H1 (cell line): ENCODE results near the gene GTF2H3. TPM values are rescaled to one million over a fixed set of nuclear protein-coding genes. Genes with fewer than 3 reads are reported as not detected.

ENCODE experiments used
- CTCF ChIA-PET: fragments of 300-600 bp; sonication (Branson Sonifier 250); formaldehyde crosslinking; loops from one replicate; lab custom pipeline; 2021; ENCODE audit not compliant: partially characterized antibody; lab: Charles Lee
- POLR2A ChIA-PET: fragments of 300-600 bp; sonication (Branson Sonifier 250); formaldehyde crosslinking; loops from one replicate; lab custom pipeline; 2021; ENCODE audit warnings: inconsistent platforms; ENCODE audit not compliant: partially characterized antibody; lab: Charles Lee
- DNase-seq, 2 experiments: peaks; one replicate each; pipeline versions ENCODE4 v3.0.0 to v3.0.0-alpha.2; 2010 to 2022; ENCODE audit warnings: low spot score in 2 of 2, low read depth in 1 of 2, mixed read lengths in 1 of 2
- FAIRE-seq: peaks from 2 replicates; lab custom pipeline; 2011; peaks lifted over from hg19 to GRCh38; lab: Jason Lieb, UNC
- H2AFZ ChIP-seq: 2 replicates; pipeline ENCODE4 v1.8.1; 2012; ENCODE audit warnings: low read length, inconsistent platforms
- H2AK5ac ChIP-seq: 2 replicates; pipeline ENCODE4 v1.6.1; 2013; ENCODE audit warnings: low read depth, low read length
- H2BK120ac ChIP-seq: replicated peaks from 2 replicates; pipeline ENCODE3; 2013; ENCODE audit warnings: low read depth, low read length, inconsistent platforms
- H2BK12ac ChIP-seq: 2 replicates; pipeline ENCODE4 v1.6.1; 2013; ENCODE audit warnings: low read depth, low read length
- H2BK15ac ChIP-seq: 2 replicates; pipeline ENCODE4 v1.6.1; 2013; ENCODE audit warnings: low read length
- H2BK20ac ChIP-seq: 2 replicates; pipeline ENCODE4 v1.6.1; 2013; ENCODE audit warnings: low read length
- H2BK5ac ChIP-seq: 2 replicates; pipeline ENCODE4 v1.6.1; 2013; ENCODE audit warnings: low read depth, low read length
- H3K14ac ChIP-seq: 2 replicates; pipeline ENCODE4 v1.6.1; 2013; ENCODE audit warnings: inconsistent platforms; ENCODE audit not compliant: insufficient read length
- H3K18ac ChIP-seq: 2 replicates; pipeline ENCODE4 v1.6.1; 2013; ENCODE audit warnings: low read length; ENCODE audit errors: extremely low read depth
- H3K23ac ChIP-seq: 2 replicates; pipeline ENCODE4 v1.6.1; 2013; ENCODE audit warnings: inconsistent platforms; ENCODE audit not compliant: insufficient read length
- H3K23me2 ChIP-seq: 2 replicates; pipeline ENCODE4 v1.6.1; 2013; ENCODE audit warnings: low read depth, low read length
- H3K27ac ChIP-seq: 2 replicates; pipeline ENCODE4 v1.6.1; 2011; ENCODE audit warnings: low read depth, low read length, inconsistent platforms
- H3K27me3 ChIP-seq, 4 experiments: replicated peaks in 1 of 4; 1 replicate in 1 of 4; 2 replicates in 3 of 4; pipeline versions ENCODE4 v1.6.1 to v1.8.1; 2011 to 2013; ENCODE audit warnings: low read length in 3 of 4, mild to moderate bottlenecking in 3 of 4, inconsistent platforms in 2 of 4, mixed read lengths in 2 of 4, moderate library complexity in 1 of 4; ENCODE audit not compliant: control insufficient read depth in 3 of 4, insufficient read depth in 3 of 4; ENCODE audit errors: extremely low read depth in 1 of 4
- H3K36me3 ChIP-seq, 4 experiments: 2 replicates each; pipeline versions ENCODE4 v1.6.1 to v1.8.1; 2011 to 2013; ENCODE audit warnings: mild to moderate bottlenecking in 4 of 4, low read length in 3 of 4, moderate library complexity in 2 of 4, control low read depth in 1 of 4, inconsistent platforms in 1 of 4; ENCODE audit not compliant: insufficient read depth in 4 of 4, control insufficient read depth in 2 of 4
- H3K4ac ChIP-seq: replicated peaks from 2 replicates; pipeline ENCODE3; 2013; ENCODE audit warnings: low read length, low read depth, mixed read lengths, inconsistent platforms; ENCODE audit not compliant: insufficient read length
- H3K4me1 ChIP-seq, 4 experiments: replicated peaks in 1 of 4; 1 replicate in 1 of 4; 2 replicates in 3 of 4; pipeline versions ENCODE4 v1.6.1 to v1.8.1; 2011 to 2013; ENCODE audit warnings: low read length in 3 of 4, inconsistent platforms in 2 of 4, mixed read lengths in 1 of 4; ENCODE audit not compliant: insufficient read depth in 4 of 4, control insufficient read depth in 3 of 4
- H3K4me2 ChIP-seq, 2 experiments: 2 replicates each; pipeline versions ENCODE4 v1.6.1 to v1.8.1; 2011 to 2013; ENCODE audit warnings: low read depth in 2 of 2, low read length in 2 of 2, control low read depth in 1 of 2, inconsistent platforms in 1 of 2, mild to moderate bottlenecking in 1 of 2; ENCODE audit not compliant: insufficient read depth in 1 of 2
- H3K4me3 ChIP-seq, 4 experiments: fragments of 200-600, 300-600 bp in 1 of 4; sonication (generic), shearing (Covaris generic), sonication (Bioruptor Twin) in 1 of 4; 2 replicates each; pipeline versions ENCODE4 v1.5.1 to v1.8.1; 2011 to 2016; ENCODE audit warnings: low read length in 4 of 4, low read depth in 3 of 4, control low read depth in 2 of 4, inconsistent platforms in 2 of 4, mild to moderate bottlenecking in 2 of 4, mixed read lengths in 1 of 4, moderate library complexity in 1 of 4; ENCODE audit not compliant: insufficient read depth in 2 of 4; ENCODE audit errors: extremely low read depth in 1 of 4
- H3K56ac ChIP-seq: replicated peaks from 2 replicates; pipeline ENCODE3; 2013; ENCODE audit warnings: low read depth, mild to moderate bottlenecking, mixed read lengths, low read length, inconsistent platforms; ENCODE audit not compliant: insufficient read length
- H3K79me1 ChIP-seq: 2 replicates; pipeline ENCODE4 v1.6.1; 2013; ENCODE audit warnings: low read depth, low read length, control low read depth
- H3K79me2 ChIP-seq, 2 experiments: 2 replicates each; pipeline versions ENCODE4 v1.6.1 to v1.8.1; 2012 to 2013; ENCODE audit warnings: low read length in 2 of 2, mild to moderate bottlenecking in 2 of 2, inconsistent platforms in 1 of 2; ENCODE audit not compliant: insufficient read depth in 2 of 2, control insufficient read depth in 1 of 2
- H3K9ac ChIP-seq, 4 experiments: replicated peaks in 1 of 4; 1 replicate in 1 of 4; 2 replicates in 3 of 4; pipeline versions ENCODE4 v1.6.1 to v1.8.1; 2011 to 2013; ENCODE audit warnings: low read depth in 3 of 4, low read length in 3 of 4, control low read depth in 2 of 4, mild to moderate bottlenecking in 2 of 4, moderate library complexity in 2 of 4, inconsistent platforms in 1 of 4; ENCODE audit errors: extremely low read depth in 1 of 4
- H3K9me3 ChIP-seq, 2 experiments: 2 replicates each; pipeline versions ENCODE4 v1.6.1 to v1.8.1; 2012 to 2013; ENCODE audit warnings: mild to moderate bottlenecking in 2 of 2, moderate library complexity in 2 of 2, control low read depth in 1 of 2, inconsistent platforms in 1 of 2, low read depth in 1 of 2, low read length in 1 of 2, mixed read lengths in 1 of 2; ENCODE audit not compliant: insufficient read depth in 2 of 2
- H4K20me1 ChIP-seq, 2 experiments: replicated peaks in 1 of 2; 2 replicates each; pipeline versions ENCODE3 to v1.8.1; 2011 to 2013; ENCODE audit warnings: inconsistent platforms in 2 of 2, low read length in 2 of 2, mild to moderate bottlenecking in 1 of 2; ENCODE audit not compliant: insufficient read depth in 2 of 2, control insufficient read depth in 1 of 2
- H4K5ac ChIP-seq: 2 replicates; pipeline ENCODE4 v1.6.1; 2013; ENCODE audit warnings: low read length, low read depth, mixed read lengths, inconsistent platforms; ENCODE audit not compliant: insufficient read length
- H4K8ac ChIP-seq: 2 replicates; pipeline ENCODE4 v1.8.0; 2013; ENCODE audit warnings: mild to moderate bottlenecking, moderate library complexity, low read length, inconsistent platforms; ENCODE audit not compliant: insufficient read depth; ENCODE audit errors: extremely low read depth
- H4K91ac ChIP-seq: replicated peaks from 2 replicates; pipeline ENCODE3; 2013; ENCODE audit warnings: low read length, mixed read lengths, inconsistent platforms; ENCODE audit not compliant: insufficient read length
- ATF3 ChIP-seq: IDR thresholded peaks from 2 replicates; pipeline ENCODE4 v1.6.1; 2011; ENCODE audit warnings: low read depth, mild to moderate bottlenecking, low read length; ENCODE audit not compliant: insufficient read depth
- BACH1 ChIP-seq: IDR thresholded peaks from 2 replicates; pipeline ENCODE4 v1.6.1; 2012; ENCODE audit warnings: low read length, improper control_type of control experiment
- CEBPB ChIP-seq: IDR thresholded peaks from 2 replicates; pipeline ENCODE4 v1.6.1; 2012; ENCODE audit warnings: low read depth, low read length
- EP300 ChIP-seq, 2 experiments: IDR thresholded peaks; 1 replicate in 1 of 2; 2 replicates in 1 of 2; pipeline ENCODE4 v1.6.1; 2011 to 2012; ENCODE audit warnings: low read depth in 2 of 2, low read length in 2 of 2, mild to moderate bottlenecking in 2 of 2, borderline replicate concordance in 1 of 2, inconsistent platforms in 1 of 2, moderate library complexity in 1 of 2
- MAX ChIP-seq: IDR thresholded peaks from 2 replicates; pipeline ENCODE4 v1.6.1; 2012; ENCODE audit warnings: inconsistent platforms
- NANOG ChIP-seq: IDR thresholded peaks from 2 replicates; pipeline ENCODE4 v1.6.1; 2011; ENCODE audit warnings: low read length, low read depth, mild to moderate bottlenecking, inconsistent platforms; ENCODE audit not compliant: insufficient read depth, poor library complexity, severe bottlenecking
- POLR2A ChIP-seq, 2 experiments: IDR thresholded peaks; 1 replicate in 1 of 2; 2 replicates in 1 of 2; pipeline ENCODE4 v1.6.1; 2011; ENCODE audit warnings: low read depth in 2 of 2, low read length in 2 of 2, mild to moderate bottlenecking in 2 of 2; ENCODE audit errors: control extremely low read depth in 1 of 2
- RBBP5 ChIP-seq: IDR thresholded peaks from 2 replicates; pipeline ENCODE4 v1.7.1; 2012; ENCODE audit warnings: low read depth, mild to moderate bottlenecking, inconsistent platforms, low read length, moderate library complexity, borderline replicate concordance
- RFX5 ChIP-seq: IDR thresholded peaks from 2 replicates; pipeline ENCODE4 v1.6.1; 2011; ENCODE audit warnings: low read depth, low read length, improper control_type of control experiment, borderline replicate concordance
- RNF2 ChIP-seq: fragments of 200-900, 300-1000 bp; sonication (generic); IDR thresholded peaks from 2 replicates; pipeline ENCODE4 v1.7.1; 2016; ENCODE audit warnings: borderline replicate concordance, low read depth, mild to moderate bottlenecking, antibody characterized with exemption, low read length; ENCODE audit not compliant: poor library complexity, severe bottlenecking; ENCODE audit errors: missing control alignments
- TAF1 ChIP-seq: IDR thresholded peaks from 2 replicates; pipeline ENCODE4 v1.6.1; 2011; ENCODE audit warnings: mild to moderate bottlenecking, low read depth, low read length
- USF2 ChIP-seq: IDR thresholded peaks from 2 replicates; pipeline ENCODE4 v1.6.1; 2011; ENCODE audit warnings: low read length, improper control_type of control experiment
- WGBS, 2 experiments: shearing (Covaris generic) in 1 of 2; methylation state at CpG; one replicate each; pipeline versions ENCODE4 v1.1.6 to v1.1.7; 2013 to 2015; ENCODE audit warnings: low lambda C conversion rate in 2 of 2, mixed read lengths in 2 of 2, inconsistent platforms in 1 of 2, low coverage in 1 of 2, missing lambda C conversion rate in 1 of 2; ENCODE audit not compliant: insufficient replicate concordance in 2 of 2, insufficient coverage in 1 of 2, insufficient read length in 1 of 2; ENCODE audit errors: extremely low coverage in 1 of 2, missing lambda C conversion rate in 1 of 2; 5-methylcytosine and 5-hydroxymethylcytosine counted together
- polyA plus RNA-seq, 7 experiments: library from polyadenylated mRNA; depleted of rRNA in 3 of 7; stranded (reverse) in 5 of 7; unstranded in 2 of 7; fragments of >200 nt in 5 of 7; fragments of 200-250 nt in 2 of 7; gene quantifications; 1 replicate in 5 of 7; 2 replicates in 1 of 7; 4 replicates in 1 of 7; pipeline versions ENCODE4 v1.2.1 to v1.2.3, GENCODE V29; 2011 to 2013; ENCODE audit warnings: missing spikeins in 2 of 7, mixed read lengths in 2 of 7
- total RNA-seq: library from RNA; stranded (reverse); fragmentation: NEBNext Ultra II Directional; extraction: Animal tissue kit (Norgen Biotek cat#: 25700); gene quantifications from 2 replicates; pipeline ENCODE4 v1.2.1, GENCODE V29; 2021

GTF2H3 gene
- total and polyA plus RNA-seq, 2 of the 8 experiments (the other 6 are each of a cell fraction or from before 2014, with no cell fraction given), result 21.0 to 32.1 TPM

- Histone ChIP-seq H3K18ac (no peak overlapping the region), H3K23me2 (no peaks in the 10 kb centered on the region), H3K56ac (no peak overlapping the region), H3K79me2 (no peaks in the 10 kb centered on the region), H2AFZ (no peak overlapping the region), H4K91ac (no peak overlapping the region), H4K5ac (no peak overlapping the region), H2BK12ac (no peak overlapping the region), H3K9ac (no peak overlapping the region), H3K36me3 (no peaks in the 10 kb centered on the region; a peak in 1 of 8 replicates), H4K8ac (no peak overlapping the region), H3K4me3 (no peak overlapping the region), H2AK5ac (no peak overlapping the region), H4K20me1 (peaks cover 0 to 2% of the 10 kb centered on the region in 2 experiments), H3K4me2 (no peak overlapping the region), H2BK120ac (no peak overlapping the region), H3K23ac (no peak overlapping the region), H3K4me1 (no peaks in the 10 kb centered on the region), H3K4ac (no peak overlapping the region), H2BK5ac (no peak overlapping the region), H3K27me3 (no peaks in the 10 kb centered on the region), H3K9me3 (no peaks in the 10 kb centered on the region), H3K79me1 (no peaks in the 10 kb centered on the region), H2BK20ac (no peak overlapping the region), H3K27ac (no peak overlapping the region), H3K14ac (no peak overlapping the region), H2BK15ac (no peak overlapping the region)
- ChIA-PET CTCF (no interaction called here), POLR2A (interaction anchor here (1.0 kb wide), 1 partner anchor 18 kb away, joined by 3 read pairs; no protein-coding TSS in a partner anchor)
- 92% methylated on average over 10 of the region's 10 CpGs; no CpG with 5 or more reads in 1 of the 2 experiments for WGBS, 2 experiments
- no peak for DNase-seq
- FAIRE-seq, result no peak
- no peak for TF ChIP-seq USF2
- TF ChIP-seq RBBP5, result no peak
- TF ChIP-seq MAX, result no peak
- no peak for TF ChIP-seq NANOG
- TF ChIP-seq RNF2, result no peak
- no peak for TF ChIP-seq EP300 (IDR thresholded peaks at IDR 0.05; ENCODE audit: borderline replicate concordance in 1 of 2, low read depth in 2 of 2, low read length in 2 of 2)
- TF ChIP-seq CEBPB, result no peak
- no peak for TF ChIP-seq POLR2A (IDR thresholded peaks at IDR 0.05; ENCODE audit: control extremely low read depth in 1 of 2, low read depth in 2 of 2, low read length in 2 of 2)
- TF ChIP-seq RFX5, result no peak
- TF ChIP-seq ATF3, result no peak
- no peak for TF ChIP-seq BACH1
- TF ChIP-seq TAF1, result no peak
Measured at GRCh38 chr12:123678981-123679380, 45.4 kb downstream of the GTF2H3 start.
